Measurements from ENCODE around the gene MXRA8. TPM values are rescaled to one million over a fixed set of nuclear protein-coding genes. Genes with fewer than 3 reads are reported as not detected.

MXRA8 gene
- total RNA-seq, 2 experiments from 2014 or later, result 1.6 to 2.9 TPM

DNA sequence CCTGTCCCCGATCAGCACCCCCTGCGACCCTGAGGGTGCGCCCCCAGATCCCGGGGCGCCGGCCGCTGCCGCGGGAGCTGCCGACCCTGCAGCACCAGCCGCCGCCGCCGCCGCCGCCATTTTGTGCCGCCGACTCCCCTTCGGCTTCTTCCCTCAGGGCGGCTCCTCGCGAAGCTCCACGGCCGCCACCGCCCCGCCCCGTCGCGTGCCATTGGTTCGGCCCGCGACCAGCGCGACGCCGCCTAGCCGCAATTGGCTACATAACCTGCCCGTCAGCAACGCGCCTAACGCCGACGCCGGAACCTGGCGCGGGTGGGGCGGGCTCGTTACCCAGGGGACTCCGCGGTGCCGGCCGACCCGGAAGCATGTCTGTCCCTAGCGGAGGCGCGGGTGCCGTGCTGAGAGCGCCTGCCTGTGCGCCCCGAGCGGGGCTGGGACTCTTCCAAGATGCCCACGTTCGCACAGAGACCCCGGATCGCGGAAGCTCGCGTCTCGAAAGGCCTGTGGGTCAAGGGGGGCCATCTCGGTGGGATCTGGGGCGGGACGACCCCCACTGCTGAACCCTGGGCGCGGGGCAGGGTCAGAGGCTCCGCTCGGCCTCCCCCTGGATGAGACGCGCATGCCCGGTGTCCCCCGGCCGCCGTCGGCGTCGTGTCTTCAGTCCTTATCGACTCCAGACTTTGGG, 41.0 kb upstream of the MXRA8 start, which contains the start of gene CCNL2:
TSS of gene CCNL2 (minus strand) at position 149 of the 685 bp plus-strand sequence. CDS start at position 120, 29 bp downstream.
- peak; percentile 98 to 100 (median 99) for DNase-seq
- peaks cover 74% of the 10 kb centered on the region for H3K36me3 Mint-ChIP-seq (ENCODE audit: low read depth)
- peak within 1 kb of the TSS; percentile 92 for H3K4me3 Mint-ChIP-seq
- no peaks in the 10 kb centered on the region for H3K9me3 Mint-ChIP-seq
- peak; percentile 95 for ATAC-seq (ENCODE audit: poor library complexity)
- Histone ChIP-seq H3K9me3 (ENCODE audit: control insufficient read depth in 1 of 2, insufficient read depth in 1 of 2, low read length in 2 of 2) (no peaks in the 10 kb centered on the region), H3K27me3 (ENCODE audit: control insufficient read depth in 1 of 2, insufficient read depth in 2 of 2, low read length in 2 of 2) (no peaks in the 10 kb centered on the region), H3K27ac (ENCODE audit: low read depth in 1 of 2, low read length in 2 of 2) (peak within 1 kb of the TSS; percentile 81 to 89), H3K4me1 (ENCODE audit: insufficient read depth, low read length) (peaks cover 47% of the 10 kb centered on the region), H3K36me3 (ENCODE audit: insufficient read depth, low read length) (peaks cover 69% of the 10 kb centered on the region), H3K4me3 (ENCODE audit: low read length) (peak within 1 kb of the TSS; percentile 99)
- H3K27me3 Mint-ChIP-seq, result no peaks in the 10 kb centered on the region
- TF ChIP-seq, protein P1, sequence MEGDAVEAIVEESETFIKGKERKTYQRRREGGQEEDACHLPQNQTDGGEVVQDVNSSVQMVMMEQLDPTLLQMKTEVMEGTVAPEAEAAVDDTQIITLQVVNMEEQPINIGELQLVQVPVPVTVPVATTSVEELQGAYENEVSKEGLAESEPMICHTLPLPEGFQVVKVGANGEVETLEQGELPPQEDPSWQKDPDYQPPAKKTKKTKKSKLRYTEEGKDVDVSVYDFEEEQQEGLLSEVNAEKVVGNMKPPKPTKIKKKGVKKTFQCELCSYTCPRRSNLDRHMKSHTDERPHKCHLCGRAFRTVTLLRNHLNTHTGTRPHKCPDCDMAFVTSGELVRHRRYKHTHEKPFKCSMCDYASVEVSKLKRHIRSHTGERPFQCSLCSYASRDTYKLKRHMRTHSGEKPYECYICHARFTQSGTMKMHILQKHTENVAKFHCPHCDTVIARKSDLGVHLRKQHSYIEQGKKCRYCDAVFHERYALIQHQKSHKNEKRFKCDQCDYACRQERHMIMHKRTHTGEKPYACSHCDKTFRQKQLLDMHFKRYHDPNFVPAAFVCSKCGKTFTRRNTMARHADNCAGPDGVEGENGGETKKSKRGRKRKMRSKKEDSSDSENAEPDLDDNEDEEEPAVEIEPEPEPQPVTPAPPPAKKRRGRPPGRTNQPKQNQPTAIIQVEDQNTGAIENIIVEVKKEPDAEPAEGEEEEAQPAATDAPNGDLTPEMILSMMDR (IDR thresholded peaks at IDR 0.05), result peak; percentile 45
- ChIA-PET CTCF (interaction anchor here (1.0 to 2.0 kb wide), 6 partner anchors 9 to 75 kb away, joined by 3 to 11 read pairs (median 6); partner anchors contain the start of gene AURKAIP1), POLR2A (interaction anchor here (0.6 to 4.2 kb wide), 18 partner anchors 9 to 510 kb away, joined by 3 to 80 read pairs (median 4); partner anchors contain the start of genes AURKAIP1, C1orf159, CDK11A and DVL1)
- H3K27ac Mint-ChIP-seq, result peak within 1 kb of the TSS; percentile 86
- H3K4me1 Mint-ChIP-seq (ENCODE audit: low read depth), result peaks cover 53% of the 10 kb centered on the region
- intact Hi-C loops (cut with DNase I, micrococcal nuclease), result loop anchor here (1.0 to 5.0 kb wide), 4 partner anchors 8 to 127 kb away; partner anchors contain the start of genes AURKAIP1 (in 2 of the 2), MRPL20 (in 1 of the 2) and UBE2J2 (in 1 of the 2)

DNA sequence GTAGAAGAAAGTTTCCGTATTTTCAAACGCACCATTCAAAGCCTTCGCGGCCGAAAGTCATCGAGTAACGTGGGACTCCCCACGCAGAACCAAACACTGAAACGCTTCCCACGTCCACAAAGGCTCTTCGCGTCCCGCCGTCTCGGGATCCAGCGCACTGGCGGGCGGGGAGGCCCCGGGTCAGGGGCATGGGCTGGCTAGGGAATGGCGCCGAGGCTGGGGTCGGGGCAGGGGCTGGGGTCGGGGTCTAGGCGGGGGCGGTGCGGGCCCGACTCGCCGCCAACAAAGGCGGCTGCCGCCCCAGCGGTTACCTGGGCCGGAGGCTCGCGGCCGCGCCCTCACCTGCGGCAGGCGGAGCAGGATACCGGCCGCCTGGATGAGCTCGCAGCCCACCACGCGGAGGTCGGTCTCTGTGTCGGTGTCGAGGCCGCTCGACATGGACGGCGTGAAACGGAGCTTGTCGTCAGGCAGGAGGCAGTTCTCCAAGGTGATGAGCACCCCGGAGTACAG, 40.4 kb upstream of the MXRA8 start:
- ATAC-seq (ENCODE audit: poor library complexity) (peak; percentile 2), DNase-seq (peak in 2 of 14 experiments; percentile 43 to 50)
- H3K9me3 ChIP-seq (ENCODE audit: control insufficient read depth in 1 of 2, insufficient read depth in 1 of 2, low read length in 2 of 2), result no peaks in the 10 kb centered on the region
- intact Hi-C loops (cut with DNase I, micrococcal nuclease), result loop anchor here (1.0 to 5.0 kb wide), 4 partner anchors 9 to 126 kb away; partner anchors contain the start of genes AURKAIP1 (in 2 of the 2), MRPL20 (in 1 of the 2) and UBE2J2 (in 1 of the 2)
- Mint-ChIP-seq H3K36me3 (ENCODE audit: low read depth) (peaks cover 78% of the 10 kb centered on the region), H3K27me3 (no peaks in the 10 kb centered on the region), H3K4me1 (ENCODE audit: low read depth) (peaks cover 51% of the 10 kb centered on the region), H3K27ac (peak overlapping the region; percentile 86), H3K9me3 (no peaks in the 10 kb centered on the region), H3K4me3 (peak overlapping the region; percentile 92)
- H3K4me3 ChIP-seq (ENCODE audit: low read length), result peak overlapping the region; percentile 81
- H3K36me3 ChIP-seq (ENCODE audit: insufficient read depth, low read length), result peaks cover 72% of the 10 kb centered on the region
- H3K27ac ChIP-seq (ENCODE audit: low read depth in 1 of 2, low read length in 2 of 2), result peak overlapping the region; percentile 40 to 79
- ChIA-PET POLR2A (interaction anchor here (0.6 to 4.2 kb wide), 18 partner anchors 9 to 511 kb away, joined by 3 to 80 read pairs (median 4); partner anchors contain the start of genes AURKAIP1, C1orf159, CDK11A and DVL1), CTCF (interaction anchor here (1.0 to 2.0 kb wide), 6 partner anchors 9 to 76 kb away, joined by 3 to 11 read pairs (median 6); partner anchors contain the start of gene AURKAIP1)
- H3K4me1 ChIP-seq (ENCODE audit: insufficient read depth, low read length), result peaks cover 47% of the 10 kb centered on the region
- TF ChIP-seq, protein P1 (IDR thresholded peaks at IDR 0.05), result no peak
- H3K27me3 ChIP-seq (ENCODE audit: control insufficient read depth in 1 of 2, insufficient read depth in 2 of 2, low read length in 2 of 2), result no peaks in the 10 kb centered on the region

DNA sequence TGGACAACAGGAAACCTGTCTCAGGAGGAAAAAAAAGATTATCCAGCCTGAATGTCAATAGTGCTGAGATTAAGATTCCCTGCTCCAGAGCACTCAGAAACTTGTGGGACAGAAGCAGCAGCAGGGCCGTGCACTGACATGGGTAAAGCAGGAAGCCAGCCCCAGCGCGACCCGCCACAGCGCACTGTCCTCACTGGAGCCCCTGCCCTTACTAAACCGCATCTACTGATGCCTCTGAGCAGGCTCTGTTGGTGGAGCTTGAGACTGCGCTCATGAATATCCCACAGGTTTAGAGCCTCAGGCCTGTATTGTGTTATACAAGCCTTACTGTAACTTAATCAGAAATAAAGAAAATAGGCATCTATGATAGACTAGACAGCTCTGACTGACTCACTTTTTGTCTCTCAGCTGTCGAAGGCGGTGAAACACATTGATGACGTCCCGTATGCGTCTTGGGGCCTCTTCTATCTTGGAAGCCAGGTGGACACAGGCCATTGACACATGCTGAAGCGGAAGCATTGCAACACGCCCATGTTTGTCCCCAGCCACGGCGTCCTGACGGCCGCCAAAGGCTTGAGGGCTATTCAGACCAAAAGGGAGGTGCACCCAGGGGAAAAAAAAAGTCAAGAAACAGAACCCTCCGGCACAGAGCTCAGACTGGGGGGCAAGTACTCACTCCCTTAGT, 39.6 kb upstream of the MXRA8 start:
- peaks cover 47% of the 10 kb centered on the region for H3K4me1 Mint-ChIP-seq (ENCODE audit: low read depth)
- H3K27me3 ChIP-seq (ENCODE audit: control insufficient read depth in 1 of 2, insufficient read depth in 2 of 2, low read length in 2 of 2), result no peaks in the 10 kb centered on the region
- peak overlapping the region; percentile 81 for H3K4me3 ChIP-seq (ENCODE audit: low read length)
- DNase-seq (no peak), ATAC-seq (ENCODE audit: poor library complexity) (no peak)
- peak overlapping the region; percentile 91 for H3K4me3 Mint-ChIP-seq
- ChIA-PET POLR2A (interaction anchor here (3.5 to 4.2 kb wide), 2 partner anchors 10 to 23 kb away, joined by 45 to 80 read pairs; partner anchors contain the start of genes AURKAIP1 and MRPL20), CTCF (interaction anchor here (2.0 kb wide), 1 partner anchor 26 kb away, joined by 10 read pairs; no protein-coding TSS in a partner anchor)
- peaks cover 74% of the 10 kb centered on the region for H3K36me3 ChIP-seq (ENCODE audit: insufficient read depth, low read length)
- no peaks in the 10 kb centered on the region for H3K9me3 Mint-ChIP-seq
- no peaks in the 10 kb centered on the region for H3K9me3 ChIP-seq (ENCODE audit: control insufficient read depth in 1 of 2, insufficient read depth in 1 of 2, low read length in 2 of 2)
- intact Hi-C loops (cut with DNase I, micrococcal nuclease), result loop anchor here (1.0 to 5.0 kb wide), 3 partner anchors 11 to 126 kb away; partner anchors contain the start of genes AURKAIP1 (in 1 of the 2) and UBE2J2 (in 1 of the 2)
- TF ChIP-seq, protein P1 (IDR thresholded peaks at IDR 0.05), result no peak
- peaks cover 78% of the 10 kb centered on the region for H3K36me3 Mint-ChIP-seq (ENCODE audit: low read depth)
- peak overlapping the region in 1 of 2 donors; percentile 1 for H3K27ac ChIP-seq (ENCODE audit: low read depth in 1 of 2, low read length in 2 of 2)
- no peaks in the 10 kb centered on the region for H3K27me3 Mint-ChIP-seq
- peaks cover 49% of the 10 kb centered on the region for H3K4me1 ChIP-seq (ENCODE audit: insufficient read depth, low read length)
- H3K27ac Mint-ChIP-seq, result peak overlapping the region; percentile 86
